ENCODE measurements around the gene AGBL3.

DNA sequence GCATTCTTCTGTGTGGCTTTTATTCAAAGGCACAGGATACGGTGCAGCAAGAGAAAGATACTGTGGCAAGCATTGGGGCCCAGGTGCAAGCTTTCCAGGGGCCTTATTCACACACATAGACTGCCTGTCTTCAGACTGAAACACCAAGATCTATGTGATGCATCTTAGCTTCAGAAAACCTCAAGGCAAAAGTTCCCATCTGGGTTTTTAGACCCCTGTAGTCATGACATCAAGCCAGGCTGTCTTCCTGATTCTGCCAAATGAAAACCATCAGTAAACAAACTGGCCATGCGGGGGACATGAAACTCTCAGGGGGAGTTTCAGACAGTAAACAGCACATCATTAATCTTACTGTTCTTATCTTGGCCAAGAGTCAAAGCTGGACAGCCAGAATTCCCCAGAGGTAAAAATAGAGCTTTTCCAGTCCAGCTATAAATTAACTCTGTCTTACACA is 9.8 kb downstream of the AGBL3 start:
- no peak for TF ChIP-seq EZH2 (IDR thresholded peaks at IDR 0.05)
- TF ChIP-seq POLR2AphosphoS5 (IDR thresholded peaks at IDR 0.05; ENCODE audit: borderline replicate concordance, low read depth, low read length) = no peak

Measured in SK-N-MC (cell line).